Measurements from ENCODE around the gene DCBLD1.

DNA sequence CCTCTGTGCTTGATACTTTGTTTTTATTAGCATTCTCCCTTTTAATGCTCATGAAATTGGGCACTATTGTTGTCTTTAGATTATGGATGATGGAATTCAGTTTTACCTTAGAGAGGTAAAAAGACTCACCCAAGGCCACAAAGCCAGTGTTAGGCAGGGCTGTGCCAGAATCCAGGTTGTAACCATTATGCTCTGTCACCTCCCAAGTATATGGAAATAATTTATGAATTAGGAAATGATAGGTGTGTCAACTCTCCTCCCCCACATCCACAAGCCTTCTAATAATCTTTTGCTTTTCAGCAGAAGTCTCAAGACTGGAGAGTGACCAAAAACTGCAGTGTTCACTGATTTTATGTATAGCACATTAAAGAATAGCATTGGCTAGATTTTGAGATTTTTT, 13.0 kb downstream of the DCBLD1 start:
- TF ChIP-seq, protein P1, sequence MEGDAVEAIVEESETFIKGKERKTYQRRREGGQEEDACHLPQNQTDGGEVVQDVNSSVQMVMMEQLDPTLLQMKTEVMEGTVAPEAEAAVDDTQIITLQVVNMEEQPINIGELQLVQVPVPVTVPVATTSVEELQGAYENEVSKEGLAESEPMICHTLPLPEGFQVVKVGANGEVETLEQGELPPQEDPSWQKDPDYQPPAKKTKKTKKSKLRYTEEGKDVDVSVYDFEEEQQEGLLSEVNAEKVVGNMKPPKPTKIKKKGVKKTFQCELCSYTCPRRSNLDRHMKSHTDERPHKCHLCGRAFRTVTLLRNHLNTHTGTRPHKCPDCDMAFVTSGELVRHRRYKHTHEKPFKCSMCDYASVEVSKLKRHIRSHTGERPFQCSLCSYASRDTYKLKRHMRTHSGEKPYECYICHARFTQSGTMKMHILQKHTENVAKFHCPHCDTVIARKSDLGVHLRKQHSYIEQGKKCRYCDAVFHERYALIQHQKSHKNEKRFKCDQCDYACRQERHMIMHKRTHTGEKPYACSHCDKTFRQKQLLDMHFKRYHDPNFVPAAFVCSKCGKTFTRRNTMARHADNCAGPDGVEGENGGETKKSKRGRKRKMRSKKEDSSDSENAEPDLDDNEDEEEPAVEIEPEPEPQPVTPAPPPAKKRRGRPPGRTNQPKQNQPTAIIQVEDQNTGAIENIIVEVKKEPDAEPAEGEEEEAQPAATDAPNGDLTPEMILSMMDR (optimal IDR thresholded peaks at IDR 0.05 in 1 of 3, IDR thresholded peaks at IDR 0.05 in 1 of 3, conservative IDR thresholded peaks at IDR 0.05 in 1 of 3; ENCODE audit: extremely low read depth in 1 of 3, insufficient read depth in 2 of 3, low read length in 3 of 3): no peak
- TF ChIP-seq EZH2 (IDR thresholded peaks at IDR 0.05; ENCODE audit: low read length): no peak

All from keratinocyte (primary cell).